Measurements from ENCODE around the gene MRPS5.
A peak's percentile ranks its signal among the peaks of the same experiment; 100 is the strongest.

The MRPS5 gene

GRCh38 chr2:95121407-95122196, at the start of gene MRPS5:
Gene MRPS5, minus strand, starts transcription at chr2:95121808. Its CDS starts 17 bp downstream, at chr2:95121791.
- peak within 1 kb of the TSS; percentile 96 for H3K27ac Mint-ChIP-seq
- peaks cover 36% of the 10 kb centered on the region for H3K4me1 Mint-ChIP-seq
- H3K9me3 Mint-ChIP-seq, result no peaks in the 10 kb centered on the region
- ATAC-seq (peak; percentile 95), DNase-seq (ENCODE audit: low spot score in 2 of 2) (peak; percentile 91 to 95)
- H3K4me3 Mint-ChIP-seq, result peak within 1 kb of the TSS; percentile 90
- peaks cover 27% of the 10 kb centered on the region for H3K36me3 Mint-ChIP-seq

- no peaks in the 10 kb centered on the region for H3K9me3 Mint-ChIP-seq
- ATAC-seq (peak; percentile 12), DNase-seq (ENCODE audit: low spot score in 2 of 2) (no peak)
- H3K27ac Mint-ChIP-seq, result peak overlapping the region; percentile 97
- H3K4me3 Mint-ChIP-seq, result peak overlapping the region; percentile 99
- H3K4me1 Mint-ChIP-seq, result peaks cover 27% of the 10 kb centered on the region
- peaks cover 23% of the 10 kb centered on the region for H3K36me3 Mint-ChIP-seq
These were observed 44.6 kb upstream of the MRPS5 start for GRCh38 chr2:95166065-95166763.

GRCh38 chr2:95165371-95166064, 43.9 kb upstream of the MRPS5 start, which contains the start of gene ZNF2:
Gene ZNF2, plus strand, starts transcription at chr2:95165809. Its CDS starts 10,418 bp downstream, at chr2:95176227.
- H3K27ac Mint-ChIP-seq, result peak within 1 kb of the TSS; percentile 97
- peak; percentile 89 to 97 for DNase-seq (ENCODE audit: low spot score in 2 of 2)

DNA sequence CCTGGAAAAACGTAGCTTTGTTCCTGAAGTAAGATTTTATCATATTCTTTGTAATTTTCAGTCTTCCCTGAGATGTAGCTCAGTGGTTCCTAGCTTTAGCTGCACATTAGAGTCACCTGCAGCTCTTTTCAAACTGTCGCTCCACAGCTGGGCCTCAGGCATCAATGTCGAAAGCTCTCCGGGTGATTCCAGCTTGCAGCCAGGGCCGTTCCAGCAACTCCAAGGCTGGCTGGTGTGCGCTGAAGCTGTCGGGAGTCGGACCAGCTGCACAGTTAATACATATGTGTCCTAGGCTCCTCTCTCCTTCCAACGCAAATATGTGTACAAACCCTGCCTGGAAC, 43.4 kb upstream of the MRPS5 start:
- ATAC-seq (peak; percentile 4), DNase-seq (ENCODE audit: low spot score in 2 of 2) (no peak)
- peaks cover 28% of the 10 kb centered on the region for H3K36me3 Mint-ChIP-seq
- peak overlapping the region; percentile 97 for H3K27ac Mint-ChIP-seq
- H3K4me1 Mint-ChIP-seq, result peaks cover 27% of the 10 kb centered on the region
- peak overlapping the region; percentile 99 for H3K4me3 Mint-ChIP-seq
- no peaks in the 10 kb centered on the region for H3K9me3 Mint-ChIP-seq

More at GRCh38 chr2:95165371-95166064, 43.9 kb upstream of the MRPS5 start, which contains the start of gene ZNF2:
- peak; percentile 97 for ATAC-seq
- Mint-ChIP-seq H3K4me3 (peak within 1 kb of the TSS; percentile 99), H3K4me1 (peaks cover 27% of the 10 kb centered on the region), H3K36me3 (peaks cover 23% of the 10 kb centered on the region), H3K9me3 (no peaks in the 10 kb centered on the region)

GRCh38 chr2:95159690-95160449, 38.3 kb upstream of the MRPS5 start, which contains the start of gene ZNF514:
Gene ZNF514, minus strand, starts transcription at chr2:95159848. Its CDS starts 6,595 bp downstream, at chr2:95153253.
- Mint-ChIP-seq H3K4me1 (peaks cover 24% of the 10 kb centered on the region), H3K9me3 (peaks cover 4% of the 10 kb centered on the region), H3K4me3 (peak within 1 kb of the TSS; percentile 78), H3K36me3 (peaks cover 30% of the 10 kb centered on the region), H3K27ac (peak within 1 kb of the TSS; percentile 87)
- ATAC-seq (peak; percentile 94), DNase-seq (ENCODE audit: low spot score in 2 of 2) (peak; percentile 73 to 82)

- Mint-ChIP-seq H3K27ac (peak overlapping the region; percentile 87), H3K9me3 (peaks cover 4% of the 10 kb centered on the region), H3K4me1 (peaks cover 17% of the 10 kb centered on the region), H3K36me3 (peaks cover 32% of the 10 kb centered on the region), H3K4me3 (peak overlapping the region; percentile 78)
- ATAC-seq (peak; percentile 74), DNase-seq (ENCODE audit: low spot score in 2 of 2) (peak; percentile 40 to 73)
These were observed 37.4 kb upstream of the MRPS5 start for GRCh38 chr2:95158891-95159619.

DNA sequence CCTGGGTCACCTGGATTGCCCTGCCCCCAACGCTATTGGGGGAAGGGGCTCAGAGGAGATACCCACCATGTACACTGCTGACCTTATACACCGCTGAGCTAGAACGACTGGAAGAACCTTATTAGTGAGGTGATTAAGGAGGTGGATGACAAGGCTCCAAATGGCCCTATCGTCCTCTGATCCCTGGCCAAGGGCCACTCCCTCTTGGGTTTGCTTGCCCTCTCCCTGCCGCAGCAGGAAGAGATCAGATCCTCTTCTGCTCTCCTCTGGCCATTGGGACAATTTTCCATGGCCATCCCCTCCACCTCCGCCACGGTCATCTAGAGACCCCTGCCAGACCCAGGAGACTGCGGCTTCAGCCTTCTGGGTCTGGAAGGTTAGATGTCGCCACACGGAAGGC, 36.8 kb upstream of the MRPS5 start:
- H3K36me3 Mint-ChIP-seq, result peaks cover 33% of the 10 kb centered on the region
- no peak for ATAC-seq
- DNase-seq (ENCODE audit: low spot score in 2 of 2), result no peak

DNA sequence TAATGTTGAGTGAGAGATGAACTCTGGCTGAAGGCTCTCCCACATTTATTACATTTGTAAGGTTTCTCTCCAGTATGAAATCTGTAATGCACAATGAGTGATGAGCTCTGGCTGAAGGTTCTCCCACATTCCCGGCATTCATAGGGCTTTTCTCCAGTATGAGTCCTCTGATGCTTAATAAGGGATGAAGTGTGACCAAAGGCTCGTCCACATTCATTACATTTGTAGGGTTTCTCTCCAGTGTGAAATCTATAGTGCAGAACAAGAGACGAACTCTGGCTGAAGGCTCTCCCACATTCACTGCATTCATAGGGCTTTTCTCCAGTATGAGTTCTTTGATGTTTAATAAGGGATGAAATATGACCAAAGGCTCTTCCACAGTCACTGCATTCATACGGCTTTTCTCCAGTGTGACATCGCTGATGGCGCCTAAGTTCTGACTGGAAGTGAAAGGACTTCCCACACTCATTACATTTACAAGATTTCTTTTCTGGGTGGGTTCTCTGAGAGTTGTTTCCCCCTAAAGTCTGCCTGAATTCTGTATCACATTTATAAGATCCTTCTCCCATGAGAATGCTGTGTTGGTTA, 27.9 kb upstream of the MRPS5 start:
- H3K9me3 Mint-ChIP-seq, result peaks cover 44% of the 10 kb centered on the region
- ATAC-seq (no peak), DNase-seq (ENCODE audit: low spot score in 2 of 2) (no peak)
- H3K4me3 Mint-ChIP-seq, result no peak overlapping the region
- H3K36me3 Mint-ChIP-seq, result peaks cover 38% of the 10 kb centered on the region
- H3K27ac Mint-ChIP-seq, result no peak overlapping the region
- no peaks in the 10 kb centered on the region for H3K4me1 Mint-ChIP-seq

More for the DNA sequence above, 36.8 kb upstream of the MRPS5 start:
- peak overlapping the region; percentile 87 for H3K27ac Mint-ChIP-seq
- H3K4me1 Mint-ChIP-seq, result peaks cover 17% of the 10 kb centered on the region
- peak overlapping the region; percentile 78 for H3K4me3 Mint-ChIP-seq
- peaks cover 5% of the 10 kb centered on the region for H3K9me3 Mint-ChIP-seq

DNA sequence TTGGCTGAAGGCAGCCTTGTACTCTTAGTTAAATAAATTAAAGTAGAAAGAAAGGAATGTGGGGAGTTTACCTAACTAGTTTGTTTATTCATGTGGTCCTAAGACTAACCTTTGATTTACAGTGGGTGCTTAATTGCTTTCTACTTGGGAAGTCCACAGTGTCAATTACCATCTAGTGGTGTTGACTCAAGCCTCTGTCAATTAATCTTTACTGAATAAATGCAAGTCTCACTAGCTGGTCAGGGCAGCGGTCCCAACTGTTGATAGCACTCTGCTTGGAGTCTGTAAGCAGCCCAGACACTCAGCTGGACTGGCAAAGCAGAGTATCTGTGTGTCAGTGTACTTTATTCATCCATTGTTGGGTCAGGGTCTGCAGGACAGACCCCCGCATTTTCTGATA, 22.2 kb upstream of the MRPS5 start:
- ATAC-seq, result no peak
- H3K27ac Mint-ChIP-seq, result no peak overlapping the region
- H3K4me3 Mint-ChIP-seq, result no peak overlapping the region
- no peak for DNase-seq (ENCODE audit: low spot score in 2 of 2)
- peaks cover 26% of the 10 kb centered on the region for H3K9me3 Mint-ChIP-seq
- H3K36me3 Mint-ChIP-seq, result no peaks in the 10 kb centered on the region
- H3K4me1 Mint-ChIP-seq, result no peaks in the 10 kb centered on the region

GRCh38 chr2:95138702-95139101, 17.1 kb upstream of the MRPS5 start:
- Mint-ChIP-seq H3K27ac (no peak overlapping the region), H3K36me3 (no peaks in the 10 kb centered on the region), H3K4me3 (no peak overlapping the region), H3K4me1 (no peaks in the 10 kb centered on the region), H3K9me3 (peaks cover 27% of the 10 kb centered on the region)
- ATAC-seq (no peak), DNase-seq (ENCODE audit: low spot score in 2 of 2) (no peak)

GRCh38 chr2:95122197-95122551, 566 bp upstream of the MRPS5 start:
- no peak for DNase-seq (ENCODE audit: low spot score in 2 of 2)
- peak; percentile 3 for ATAC-seq
- Mint-ChIP-seq H3K4me1 (peaks cover 36% of the 10 kb centered on the region), H3K9me3 (no peaks in the 10 kb centered on the region), H3K27ac (peak overlapping the region; percentile 96), H3K4me3 (peak overlapping the region; percentile 90), H3K36me3 (peaks cover 22% of the 10 kb centered on the region)

DNA sequence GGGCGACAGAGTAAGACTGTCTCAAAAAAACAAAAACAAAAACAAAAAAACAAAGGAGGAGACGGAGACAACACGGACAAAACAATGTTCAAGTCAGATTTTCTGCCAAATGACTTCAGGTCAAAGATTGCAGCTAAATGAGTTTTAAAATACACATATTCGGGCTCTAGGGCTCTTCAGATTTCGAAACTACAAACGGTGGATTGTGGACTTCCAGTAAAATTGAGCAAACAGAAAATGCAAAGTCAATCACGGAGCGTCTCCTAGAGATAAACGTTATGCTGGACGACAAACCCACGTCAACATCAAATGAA, 558 bp downstream of the MRPS5 start:
- Mint-ChIP-seq H3K4me3 (peak overlapping the region; percentile 90), H3K27ac (peak overlapping the region; percentile 96), H3K4me1 (peaks cover 36% of the 10 kb centered on the region), H3K9me3 (no peaks in the 10 kb centered on the region), H3K36me3 (peaks cover 32% of the 10 kb centered on the region)
- ATAC-seq (no peak), DNase-seq (ENCODE audit: low spot score in 2 of 2) (no peak)

DNA sequence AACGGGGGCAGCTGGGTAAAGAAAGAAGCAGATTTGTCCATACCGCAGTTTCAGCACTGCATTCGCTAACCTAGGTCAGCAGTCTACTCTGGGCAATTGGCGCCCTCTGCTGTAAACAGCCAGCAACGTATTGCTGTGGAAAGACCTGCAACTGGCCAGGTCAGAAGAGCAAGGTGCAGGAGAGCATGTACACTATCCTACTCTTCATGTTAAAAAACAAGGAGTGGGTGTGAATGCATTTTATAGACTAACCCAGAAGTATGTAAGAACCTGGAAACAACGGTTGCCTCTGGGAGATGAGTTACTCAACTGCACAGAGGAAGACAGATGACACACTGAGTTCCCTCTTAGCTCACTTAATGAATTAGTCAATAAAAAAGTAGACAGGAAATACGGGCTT, 6.2 kb downstream of the MRPS5 start:
- Mint-ChIP-seq H3K4me1 (peaks cover 27% of the 10 kb centered on the region), H3K4me3 (no peak overlapping the region), H3K36me3 (peaks cover 88% of the 10 kb centered on the region), H3K27ac (no peak overlapping the region), H3K9me3 (no peaks in the 10 kb centered on the region)
- ATAC-seq (peak; percentile 96), DNase-seq (ENCODE audit: low spot score in 2 of 2) (peak; percentile 36 to 77)

- DNase-seq (ENCODE audit: low spot score in 2 of 2) (no peak), ATAC-seq (no peak)
- Mint-ChIP-seq H3K4me3 (no peak overlapping the region), H3K4me1 (peaks cover 7% of the 10 kb centered on the region), H3K36me3 (peaks cover 98% of the 10 kb centered on the region), H3K9me3 (no peaks in the 10 kb centered on the region), H3K27ac (no peak overlapping the region)
These were observed 8.1 kb downstream of the MRPS5 start for GRCh38 chr2:95113464-95113863.
